Smooth muscle cell (in vitro differentiated cells): Measurements from ENCODE around the gene STPG2. TPM values are rescaled to one million over a fixed set of nuclear protein-coding genes. Genes with fewer than 3 reads are reported as not detected.

Experiments used
- DNase-seq: peaks from one replicate; lab custom pipeline; 2025; ENCODE audit not compliant: unreplicated experiment; lab: John Stamatoyannopoulos, UW
- H2AFZ ChIP-seq: fragments of 200-600 bp; sonication (generic); 2 replicates; pipeline ENCODE4 v1.6.0; 2016; ENCODE audit warnings: antibody characterized with exemption, low read depth, mild to moderate bottlenecking
- H3F3A ChIP-seq: fragments of 200-600 bp; sonication (generic); 2 replicates; pipeline ENCODE4 v1.6.0; 2017; ENCODE audit warnings: antibody characterized with exemption, low read depth
- H3K27ac ChIP-seq: fragments of 200-600 bp; sonication (generic); 2 replicates; pipeline ENCODE4 v1.5.1; 2016; ENCODE audit warnings: low read depth, mild to moderate bottlenecking
- H3K27me3 ChIP-seq: fragments of 200-600 bp; sonication (generic); 2 replicates; pipeline ENCODE4 v1.6.1; 2016; ENCODE audit warnings: low read depth, mild to moderate bottlenecking
- H3K36me3 ChIP-seq: fragments of 200-600 bp; sonication (generic); 2 replicates; pipeline ENCODE4 v1.5.1; 2016; ENCODE audit warnings: low read depth
- H3K4me1 ChIP-seq: fragments of 200-600 bp; sonication (generic); 2 replicates; pipeline ENCODE4 v1.5.1; 2016; ENCODE audit warnings: low read depth
- H3K4me2 ChIP-seq: fragments of 200-600 bp; sonication (generic); 2 replicates; pipeline ENCODE4 v1.6.0; 2016; ENCODE audit warnings: mild to moderate bottlenecking
- H3K4me3 ChIP-seq: fragments of 200-600 bp; sonication (generic); 2 replicates; pipeline ENCODE4 v1.5.1; 2016; ENCODE audit warnings: mild to moderate bottlenecking
- H3K79me2 ChIP-seq: fragments of 200-600 bp; sonication (generic); 2 replicates; pipeline ENCODE4 v1.6.0; 2016; ENCODE audit warnings: low read depth, mild to moderate bottlenecking
- H3K9ac ChIP-seq: fragments of 200-600 bp; sonication (generic); 2 replicates; pipeline ENCODE4 v1.6.0; 2016; ENCODE audit warnings: low read depth
- H3K9me3 ChIP-seq: fragments of 200-600 bp; sonication (generic); replicated peaks from 2 replicates; pipeline ENCODE4 v1.5.1; 2016; ENCODE audit warnings: low read depth
- H4K20me1 ChIP-seq: fragments of 200-600 bp; sonication (generic); 2 replicates; pipeline ENCODE4 v1.6.0; 2016; ENCODE audit warnings: low read depth
- WGBS: methylation state at CpG from one replicate; pipeline ENCODE4 v1.1.7; 2016; ENCODE audit warnings: low lambda C conversion rate; 5-methylcytosine and 5-hydroxymethylcytosine counted together
- polyA plus RNA-seq: library from polyadenylated mRNA; unstranded; fragments of >200 nt; fragmentation: Nextera tagmentation; extraction: Ambion mirVana; gene quantifications from 2 replicates; pipeline ENCODE4 v1.2.1, GENCODE V29; 2016
- total RNA-seq: library from RNA; depleted of rRNA; stranded (reverse); fragments of >200 nt; gene quantifications from 2 replicates; pipeline ENCODE4 v1.2.3, GENCODE V29; 2014
- TF ChIP-seq, protein P1 (sequence below): fragments of 200-600 bp; sonication (generic); IDR thresholded peaks from 2 replicates; pipeline ENCODE4 v1.5.1; 2017; ENCODE audit warnings: borderline replicate concordance, mild to moderate bottlenecking, antibody characterized with exemption; ENCODE audit not compliant: insufficient read depth, poor library complexity, severe bottlenecking

The STPG2 gene
- total and polyA plus RNA-seq, 2 experiments from 2014 or later = 0.09 to 0.31 TPM

DNA sequence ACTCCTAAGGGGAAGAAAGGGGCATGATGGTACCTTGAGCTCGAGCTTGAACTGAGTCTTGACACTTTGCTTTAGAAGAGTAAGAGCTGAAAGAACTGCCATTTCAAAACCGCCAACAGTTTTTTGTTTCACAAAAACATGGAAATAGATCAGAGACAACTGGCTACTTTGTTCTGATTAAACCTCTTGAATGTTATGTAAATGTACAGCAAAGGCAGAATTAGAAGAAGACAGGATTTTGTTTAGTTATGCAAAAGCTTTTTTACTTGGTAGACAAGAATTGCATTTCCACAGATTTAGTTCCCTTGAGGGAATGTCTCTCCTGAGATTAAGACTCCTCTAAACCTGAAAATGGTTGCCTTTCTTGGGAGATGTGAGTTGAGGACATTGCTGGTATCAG lies 33.3 kb upstream of the STPG2 start:
- no peaks in the 10 kb centered on the region for H3K36me3 ChIP-seq
- H3K27ac ChIP-seq = no peak overlapping the region
- 66% methylated on average over 2 of the region's 2 CpGs for WGBS

GRCh38 chr4:98170035-98170434 lies 26.8 kb upstream of the STPG2 start:
- no peaks in the 10 kb centered on the region for H3K4me1 ChIP-seq
- H3K4me2 ChIP-seq = no peak overlapping the region
- H4K20me1 ChIP-seq = no peaks in the 10 kb centered on the region
- no peak overlapping the region for H2AFZ ChIP-seq
- no peaks in the 10 kb centered on the region for H3F3A ChIP-seq
- H3K79me2 ChIP-seq = no peaks in the 10 kb centered on the region
- H3K27me3 ChIP-seq = no peaks in the 10 kb centered on the region
- DNase-seq = no peak
- no peak overlapping the region for H3K27ac ChIP-seq
- no peak overlapping the region for H3K4me3 ChIP-seq
- TF ChIP-seq, protein P1, sequence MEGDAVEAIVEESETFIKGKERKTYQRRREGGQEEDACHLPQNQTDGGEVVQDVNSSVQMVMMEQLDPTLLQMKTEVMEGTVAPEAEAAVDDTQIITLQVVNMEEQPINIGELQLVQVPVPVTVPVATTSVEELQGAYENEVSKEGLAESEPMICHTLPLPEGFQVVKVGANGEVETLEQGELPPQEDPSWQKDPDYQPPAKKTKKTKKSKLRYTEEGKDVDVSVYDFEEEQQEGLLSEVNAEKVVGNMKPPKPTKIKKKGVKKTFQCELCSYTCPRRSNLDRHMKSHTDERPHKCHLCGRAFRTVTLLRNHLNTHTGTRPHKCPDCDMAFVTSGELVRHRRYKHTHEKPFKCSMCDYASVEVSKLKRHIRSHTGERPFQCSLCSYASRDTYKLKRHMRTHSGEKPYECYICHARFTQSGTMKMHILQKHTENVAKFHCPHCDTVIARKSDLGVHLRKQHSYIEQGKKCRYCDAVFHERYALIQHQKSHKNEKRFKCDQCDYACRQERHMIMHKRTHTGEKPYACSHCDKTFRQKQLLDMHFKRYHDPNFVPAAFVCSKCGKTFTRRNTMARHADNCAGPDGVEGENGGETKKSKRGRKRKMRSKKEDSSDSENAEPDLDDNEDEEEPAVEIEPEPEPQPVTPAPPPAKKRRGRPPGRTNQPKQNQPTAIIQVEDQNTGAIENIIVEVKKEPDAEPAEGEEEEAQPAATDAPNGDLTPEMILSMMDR = no peak
- WGBS = 50% methylated on average over 1 of the region's 1 CpG
- no peaks in the 10 kb centered on the region for H3K9me3 ChIP-seq
- no peak overlapping the region for H3K9ac ChIP-seq
- H3K36me3 ChIP-seq = no peaks in the 10 kb centered on the region

More for the DNA sequence above, 33.3 kb upstream of the STPG2 start:
- no peaks in the 10 kb centered on the region for H3K4me1 ChIP-seq
- TF ChIP-seq, protein P1 = no peak
- DNase-seq = no peak
- H3K4me3 ChIP-seq = no peak overlapping the region
- no peak overlapping the region for H2AFZ ChIP-seq
- H3K9ac ChIP-seq = no peak overlapping the region
- H3K4me2 ChIP-seq = no peak overlapping the region
- H4K20me1 ChIP-seq = no peaks in the 10 kb centered on the region
- no peaks in the 10 kb centered on the region for H3K79me2 ChIP-seq
- no peaks in the 10 kb centered on the region for H3K9me3 ChIP-seq
- H3K27me3 ChIP-seq = no peaks in the 10 kb centered on the region
- H3F3A ChIP-seq = no peaks in the 10 kb centered on the region

- Histone ChIP-seq H3K79me2 (no peaks in the 10 kb centered on the region), H3K4me3 (no peak overlapping the region), H3F3A (no peaks in the 10 kb centered on the region), H3K9me3 (no peaks in the 10 kb centered on the region), H4K20me1 (no peaks in the 10 kb centered on the region), H3K27me3 (no peaks in the 10 kb centered on the region), H2AFZ (no peak overlapping the region), H3K9ac (no peak overlapping the region), H3K4me2 (no peak overlapping the region), H3K27ac (no peak overlapping the region), H3K4me1 (no peaks in the 10 kb centered on the region), H3K36me3 (no peaks in the 10 kb centered on the region)
- WGBS = 85% methylated on average over 2 of the region's 2 CpGs
- no peak for DNase-seq
- TF ChIP-seq, protein P1 = no peak
Observed at GRCh38 chr4:98166731-98167041, 23.4 kb upstream of the STPG2 start.

- Histone ChIP-seq H3K9ac (no peak overlapping the region), H3K4me2 (no peak overlapping the region), H2AFZ (no peak overlapping the region), H3K27me3 (no peaks in the 10 kb centered on the region), H3K4me3 (no peak overlapping the region), H3K36me3 (no peaks in the 10 kb centered on the region), H3K4me1 (no peaks in the 10 kb centered on the region), H3F3A (no peaks in the 10 kb centered on the region), H4K20me1 (no peaks in the 10 kb centered on the region), H3K27ac (no peak overlapping the region), H3K9me3 (no peaks in the 10 kb centered on the region), H3K79me2 (no peaks in the 10 kb centered on the region)
- TF ChIP-seq, protein P1 = no peak
- 90% methylated on average over 7 of the region's 7 CpGs for WGBS
- DNase-seq = no peak
Observed at GRCh38 chr4:98166025-98166730, 22.9 kb upstream of the STPG2 start.
